A673 (cell line): ENCODE data around the gene FXYD3. TPM values are rescaled to one million over a fixed set of nuclear protein-coding genes. Genes with fewer than 3 reads are reported as not detected.
"Not testable (repeated sequence)": the region's sequence is repeated elsewhere in the genome, so short reads cannot be mapped to it uniquely, and the experiment has no call there.

Experiments
- BruUV-seq: library from RNA; stranded (reverse); fragments of 400-500 nt; replicated peaks from 2 replicates; lab custom pipeline; 2021; lab: Mats Ljungman, UMichigan
- CTCF ChIA-PET: fragments of 300-600 bp; sonication (Branson Sonifier 250); formaldehyde crosslinking; loops from one replicate; lab custom pipeline; 2022; ENCODE audit warnings: antibody characterized with exemption; lab: Charles Lee
- POLR2A ChIA-PET: fragments of 300-600 bp; sonication (Branson Sonifier 250); formaldehyde crosslinking; loops from one replicate; lab custom pipeline; 2022; ENCODE audit warnings: antibody characterized with exemption; ENCODE audit not compliant: low non-redundant PET; lab: Charles Lee
- DNase-seq: peaks from one replicate; pipeline ENCODE4 v3.0.0-alpha.2; 2015; ENCODE audit warnings: low spot score
- H3K27ac ChIP-seq: fragments of 200-600 bp; sonication (generic); 2 replicates; pipeline ENCODE4 v1.5.1; 2016; ENCODE audit warnings: mixed run types, low read depth, mild to moderate bottlenecking, mixed read lengths, antibody characterized with exemption, low read length; ENCODE audit not compliant: poor library complexity, severe bottlenecking
- H3K27me3 ChIP-seq: fragments of 200-600 bp; sonication (generic); replicated peaks from 2 replicates; pipeline ENCODE4 v1.6.1; 2017; ENCODE audit warnings: mixed run types, low read depth, mild to moderate bottlenecking, mixed read lengths, antibody characterized with exemption, low read length; ENCODE audit not compliant: insufficient read depth, poor library complexity
- H3K36me3 ChIP-seq: fragments of 200-600 bp; sonication (generic); 2 replicates; pipeline ENCODE4 v1.6.1; 2016; ENCODE audit warnings: mixed run types, mild to moderate bottlenecking, mixed read lengths, antibody characterized with exemption, low read length; ENCODE audit not compliant: insufficient read depth, poor library complexity, severe bottlenecking
- H3K4me1 ChIP-seq: fragments of 200-600 bp; sonication (generic); 2 replicates; pipeline ENCODE4 v1.6.1; 2017; ENCODE audit warnings: mixed run types, mild to moderate bottlenecking, mixed read lengths, antibody characterized with exemption, low read length; ENCODE audit not compliant: insufficient read depth, poor library complexity, severe bottlenecking
- H3K4me3 ChIP-seq: fragments of 200-600 bp; sonication (generic); 2 replicates; pipeline ENCODE4 v1.5.1; 2016; ENCODE audit warnings: low read depth, mixed run types, mild to moderate bottlenecking, mixed read lengths, low read length; ENCODE audit not compliant: poor library complexity, severe bottlenecking
- H3K9me3 ChIP-seq: fragments of 200-600 bp; sonication (generic); 2 replicates; pipeline ENCODE4 v1.6.1; 2016; ENCODE audit warnings: mixed run types, low read depth, mild to moderate bottlenecking, mixed read lengths, antibody characterized with exemption, low read length; ENCODE audit not compliant: poor library complexity, severe bottlenecking
- EZH2 ChIP-seq: fragments of 200-600 bp; sonication (generic); IDR thresholded peaks from 2 replicates; pipeline ENCODE4 v1.6.1; 2017; ENCODE audit warnings: borderline replicate concordance, low read depth, mild to moderate bottlenecking, mixed read lengths, antibody characterized with exemption, low read length; ENCODE audit not compliant: poor library complexity, severe bottlenecking
- intact Hi-C: fragments of 100-400 bp; cut with micrococcal nuclease; formaldehyde crosslinking; loops from one replicate; pipeline ENCODE4 v1.10.0; 2022; ENCODE audit not compliant: unreplicated experiment
- total RNA-seq: library from RNA; stranded (reverse); gene quantifications from 2 replicates; pipeline ENCODE4 v1.2.3, GENCODE V29; 2021
- TF ChIP-seq, protein P1 (sequence below): fragments of 300-800, 200-600 bp; sonication (generic); conservative IDR thresholded peaks from 2 replicates; pipeline ENCODE4 v1.5.1; 2017; ENCODE audit warnings: low read depth, mild to moderate bottlenecking, antibody characterized with exemption, low read length, moderate library complexity, mixed read lengths

FXYD3 gene
- total RNA-seq, 1 experiment from 2014 or later = not detected

- H3K36me3 ChIP-seq = no peaks in the 10 kb centered on the region
- H3K4me1 ChIP-seq = peaks cover 11% of the 10 kb centered on the region
- intact Hi-C loops = no loop called here
- no peak overlapping the region for H3K4me3 ChIP-seq
- no peaks in the 10 kb centered on the region for H3K27me3 ChIP-seq
- H3K27ac ChIP-seq = no peak overlapping the region
- TF ChIP-seq, protein P1, sequence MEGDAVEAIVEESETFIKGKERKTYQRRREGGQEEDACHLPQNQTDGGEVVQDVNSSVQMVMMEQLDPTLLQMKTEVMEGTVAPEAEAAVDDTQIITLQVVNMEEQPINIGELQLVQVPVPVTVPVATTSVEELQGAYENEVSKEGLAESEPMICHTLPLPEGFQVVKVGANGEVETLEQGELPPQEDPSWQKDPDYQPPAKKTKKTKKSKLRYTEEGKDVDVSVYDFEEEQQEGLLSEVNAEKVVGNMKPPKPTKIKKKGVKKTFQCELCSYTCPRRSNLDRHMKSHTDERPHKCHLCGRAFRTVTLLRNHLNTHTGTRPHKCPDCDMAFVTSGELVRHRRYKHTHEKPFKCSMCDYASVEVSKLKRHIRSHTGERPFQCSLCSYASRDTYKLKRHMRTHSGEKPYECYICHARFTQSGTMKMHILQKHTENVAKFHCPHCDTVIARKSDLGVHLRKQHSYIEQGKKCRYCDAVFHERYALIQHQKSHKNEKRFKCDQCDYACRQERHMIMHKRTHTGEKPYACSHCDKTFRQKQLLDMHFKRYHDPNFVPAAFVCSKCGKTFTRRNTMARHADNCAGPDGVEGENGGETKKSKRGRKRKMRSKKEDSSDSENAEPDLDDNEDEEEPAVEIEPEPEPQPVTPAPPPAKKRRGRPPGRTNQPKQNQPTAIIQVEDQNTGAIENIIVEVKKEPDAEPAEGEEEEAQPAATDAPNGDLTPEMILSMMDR = no peak
- TF ChIP-seq EZH2 = no peak
- POLR2A ChIA-PET = no interaction called here
- CTCF ChIA-PET = no interaction called here
- no peak for DNase-seq
- no TSS peak for BruUV-seq
- no peaks in the 10 kb centered on the region for H3K9me3 ChIP-seq
Measured at GRCh38 chr19:35127871-35128270, 12.2 kb downstream of the FXYD3 start.

GRCh38 chr19:35128398-35129057, 12.9 kb downstream of the FXYD3 start:
- intact Hi-C loops = no loop called here
- TF ChIP-seq EZH2 = no peak
- TF ChIP-seq, protein P1 = no peak
- Histone ChIP-seq H3K36me3 (no peaks in the 10 kb centered on the region), H3K27me3 (no peaks in the 10 kb centered on the region), H3K9me3 (no peaks in the 10 kb centered on the region), H3K4me1 (peaks cover 11% of the 10 kb centered on the region), H3K4me3 (no peak overlapping the region), H3K27ac (no peak overlapping the region)
- DNase-seq = no peak
- CTCF ChIA-PET = no interaction called here
- POLR2A ChIA-PET = no interaction called here
- no TSS peak for BruUV-seq

- BruUV-seq, H3K4me1 ChIP-seq, POLR2A ChIA-PET: not testable (repeated sequence)
Measured at GRCh38 chr19:35129724-35130274, 14.2 kb downstream of the FXYD3 start.

More at GRCh38 chr19:35129724-35130274, 14.2 kb downstream of the FXYD3 start:
- H3K4me3 ChIP-seq, CTCF ChIA-PET, H3K36me3 ChIP-seq, H3K27ac ChIP-seq, H3K27me3 ChIP-seq, H3K9me3 ChIP-seq, DNase-seq, intact Hi-C loops: not testable (repeated sequence)
